ENCODE results near the gene DZIP3. TPM values are rescaled to one million over a fixed set of nuclear protein-coding genes. Genes with fewer than 3 reads are reported as not detected.

Gene DZIP3
- total and polyA plus RNA-seq, 10 of the 15 experiments (the other 5 are each of a cell fraction or from before 2014, with no cell fraction given): 4.3 to 15.6 (median 9.2) TPM

DNA sequence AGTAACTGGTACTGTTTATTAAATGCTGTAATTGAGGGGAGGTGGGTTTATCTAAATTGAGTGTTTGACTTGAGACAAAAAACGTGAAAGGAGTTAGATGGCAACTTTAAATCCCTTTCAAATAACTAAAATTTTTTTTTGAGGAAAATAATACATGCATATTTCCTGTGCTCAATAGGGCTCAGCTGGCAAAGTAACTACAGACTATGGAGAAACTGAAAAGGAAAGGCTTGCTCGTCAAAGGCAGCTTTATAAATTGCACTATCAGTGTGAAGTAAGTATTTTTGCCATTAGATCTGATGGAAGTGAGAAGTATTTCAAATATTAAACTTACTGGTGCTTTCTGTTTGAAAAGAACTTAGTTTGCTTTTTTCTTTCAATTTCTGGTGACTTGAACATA is 72.2 kb downstream of the DZIP3 start:
- Histone ChIP-seq H3K4me3 (no peak overlapping the region), H2AFZ (ENCODE audit: control insufficient read depth, low read depth, low read length) (no peak overlapping the region), H3K4me1 (ENCODE audit: control insufficient read depth, insufficient read depth, low read length) (no peaks in the 10 kb centered on the region), H3K27me3 (replicated peaks in 1 of 2; ENCODE audit: control insufficient read depth in 2 of 2, insufficient read depth in 2 of 2, low read length in 1 of 2) (no peaks in the 10 kb centered on the region), H3K9me3 (replicated peaks; ENCODE audit: control insufficient read depth, insufficient read depth, low read length) (no peaks in the 10 kb centered on the region), H3K79me2 (ENCODE audit: control insufficient read depth, insufficient read depth, low read length) (no peaks in the 10 kb centered on the region), H3K4me2 (ENCODE audit: control insufficient read depth, insufficient read depth) (no peak overlapping the region), H3K27ac (ENCODE audit: control insufficient read depth, insufficient read depth) (no peak overlapping the region), H4K20me1 (ENCODE audit: control insufficient read depth, insufficient read depth) (no peaks in the 10 kb centered on the region), H3K36me3 (ENCODE audit: control insufficient read depth in 2 of 2, insufficient read depth in 2 of 2, low read length in 1 of 2) (no peaks in the 10 kb centered on the region), H3K9ac (ENCODE audit: control insufficient read depth, insufficient read depth, low read length) (no peak overlapping the region)
- intact Hi-C loops (cut with micrococcal nuclease; ENCODE audit: unreplicated experiment): loop anchor here (1.0 to 2.0 kb wide), 5 partner anchors 157 to 421 kb away; no protein-coding TSS in a partner anchor
- ChIA-PET SMC1A (ENCODE audit: uncharacterized antibody, unreplicated experiment) (interaction anchor here (1.0 to 5.2 kb wide), 5 partner anchors 8 to 254 kb away, joined by 3 to 41 read pairs (median 5); no protein-coding TSS in a partner anchor), RAD21 (ENCODE audit: unreplicated experiment) (interaction anchor here (1.1 to 1.5 kb wide), 3 partner anchors 254 to 362 kb away, joined by 3 to 12 read pairs (median 6); no protein-coding TSS in a partner anchor), POLR2A (no interaction called here), CTCF (interaction anchor here (0.7 to 4.5 kb wide), 7 partner anchors 9 to 830 kb away, joined by 3 to 73 read pairs (median 6); no protein-coding TSS in a partner anchor)
- no TSS peak for BruUV-seq (replicated peaks)
- no peak for TF ChIP-seq TCF7 (IDR thresholded peaks at IDR 0.05; ENCODE audit: borderline replicate concordance)
- TF ChIP-seq, protein P1, sequence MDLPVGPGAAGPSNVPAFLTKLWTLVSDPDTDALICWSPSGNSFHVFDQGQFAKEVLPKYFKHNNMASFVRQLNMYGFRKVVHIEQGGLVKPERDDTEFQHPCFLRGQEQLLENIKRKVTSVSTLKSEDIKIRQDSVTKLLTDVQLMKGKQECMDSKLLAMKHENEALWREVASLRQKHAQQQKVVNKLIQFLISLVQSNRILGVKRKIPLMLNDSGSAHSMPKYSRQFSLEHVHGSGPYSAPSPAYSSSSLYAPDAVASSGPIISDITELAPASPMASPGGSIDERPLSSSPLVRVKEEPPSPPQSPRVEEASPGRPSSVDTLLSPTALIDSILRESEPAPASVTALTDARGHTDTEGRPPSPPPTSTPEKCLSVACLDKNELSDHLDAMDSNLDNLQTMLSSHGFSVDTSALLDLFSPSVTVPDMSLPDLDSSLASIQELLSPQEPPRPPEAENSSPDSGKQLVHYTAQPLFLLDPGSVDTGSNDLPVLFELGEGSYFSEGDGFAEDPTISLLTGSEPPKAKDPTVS (IDR thresholded peaks at IDR 0.05; ENCODE audit: low read depth, low read length): no peak
- no peak for TF ChIP-seq TARDBP (IDR thresholded peaks at IDR 0.05; ENCODE audit: borderline replicate concordance)
- TF ChIP-seq BRCA1 (IDR thresholded peaks at IDR 0.05; ENCODE audit: low read depth, low read length): no peak
- no peak for TF ChIP-seq ASH2L (IDR thresholded peaks at IDR 0.05; ENCODE audit: borderline replicate concordance, low read depth)
- no peak for TF ChIP-seq LARP7 (IDR thresholded peaks at IDR 0.05)
- TF ChIP-seq ZNF217 (IDR thresholded peaks at IDR 0.05): no peak
- TF ChIP-seq EGR1 (IDR thresholded peaks at IDR 0.05; ENCODE audit: borderline replicate concordance in 1 of 2, low read depth in 2 of 2, low read length in 2 of 2): no peak
- TF ChIP-seq TBL1XR1 (IDR thresholded peaks at IDR 0.05; ENCODE audit: low read depth, low read length): no peak
- TF ChIP-seq TCF12 (IDR thresholded peaks at IDR 0.05; ENCODE audit: low read depth, low read length): no peak
- TF ChIP-seq, protein P2, sequence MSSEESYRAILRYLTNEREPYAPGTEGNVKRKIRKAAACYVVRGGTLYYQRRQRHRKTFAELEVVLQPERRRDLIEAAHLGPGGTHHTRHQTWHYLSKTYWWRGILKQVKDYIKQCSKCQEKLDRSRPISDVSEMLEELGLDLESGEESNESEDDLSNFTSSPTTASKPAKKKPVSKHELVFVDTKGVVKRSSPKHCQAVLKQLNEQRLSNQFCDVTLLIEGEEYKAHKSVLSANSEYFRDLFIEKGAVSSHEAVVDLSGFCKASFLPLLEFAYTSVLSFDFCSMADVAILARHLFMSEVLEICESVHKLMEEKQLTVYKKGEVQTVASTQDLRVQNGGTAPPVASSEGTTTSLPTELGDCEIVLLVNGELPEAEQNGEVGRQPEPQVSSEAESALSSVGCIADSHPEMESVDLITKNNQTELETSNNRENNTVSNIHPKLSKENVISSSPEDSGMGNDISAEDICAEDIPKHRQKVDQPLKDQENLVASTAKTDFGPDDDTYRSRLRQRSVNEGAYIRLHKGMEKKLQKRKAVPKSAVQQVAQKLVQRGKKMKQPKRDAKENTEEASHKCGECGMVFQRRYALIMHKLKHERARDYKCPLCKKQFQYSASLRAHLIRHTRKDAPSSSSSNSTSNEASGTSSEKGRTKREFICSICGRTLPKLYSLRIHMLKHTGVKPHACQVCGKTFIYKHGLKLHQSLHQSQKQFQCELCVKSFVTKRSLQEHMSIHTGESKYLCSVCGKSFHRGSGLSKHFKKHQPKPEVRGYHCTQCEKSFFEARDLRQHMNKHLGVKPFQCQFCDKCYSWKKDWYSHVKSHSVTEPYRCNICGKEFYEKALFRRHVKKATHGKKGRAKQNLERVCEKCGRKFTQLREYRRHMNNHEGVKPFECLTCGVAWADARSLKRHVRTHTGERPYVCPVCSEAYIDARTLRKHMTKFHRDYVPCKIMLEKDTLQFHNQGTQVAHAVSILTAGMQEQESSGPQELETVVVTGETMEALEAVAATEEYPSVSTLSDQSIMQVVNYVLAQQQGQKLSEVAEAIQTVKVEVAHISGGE (CRISPR knock-in tag; IDR thresholded peaks at IDR 0.05): no peak
- no peak for TF ChIP-seq CEBPB (IDR thresholded peaks at IDR 0.05; ENCODE audit: borderline replicate concordance in 1 of 2, low read depth in 2 of 2, low read length in 2 of 2)
- TF ChIP-seq, protein P3, sequence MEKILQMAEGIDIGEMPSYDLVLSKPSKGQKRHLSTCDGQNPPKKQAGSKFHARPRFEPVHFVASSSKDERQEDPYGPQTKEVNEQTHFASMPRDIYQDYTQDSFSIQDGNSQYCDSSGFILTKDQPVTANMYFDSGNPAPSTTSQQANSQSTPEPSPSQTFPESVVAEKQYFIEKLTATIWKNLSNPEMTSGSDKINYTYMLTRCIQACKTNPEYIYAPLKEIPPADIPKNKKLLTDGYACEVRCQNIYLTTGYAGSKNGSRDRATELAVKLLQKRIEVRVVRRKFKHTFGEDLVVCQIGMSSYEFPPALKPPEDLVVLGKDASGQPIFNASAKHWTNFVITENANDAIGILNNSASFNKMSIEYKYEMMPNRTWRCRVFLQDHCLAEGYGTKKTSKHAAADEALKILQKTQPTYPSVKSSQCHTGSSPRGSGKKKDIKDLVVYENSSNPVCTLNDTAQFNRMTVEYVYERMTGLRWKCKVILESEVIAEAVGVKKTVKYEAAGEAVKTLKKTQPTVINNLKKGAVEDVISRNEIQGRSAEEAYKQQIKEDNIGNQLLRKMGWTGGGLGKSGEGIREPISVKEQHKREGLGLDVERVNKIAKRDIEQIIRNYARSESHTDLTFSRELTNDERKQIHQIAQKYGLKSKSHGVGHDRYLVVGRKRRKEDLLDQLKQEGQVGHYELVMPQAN (conservative IDR thresholded peaks at IDR 0.05): no peak
- TF ChIP-seq, protein P4, sequence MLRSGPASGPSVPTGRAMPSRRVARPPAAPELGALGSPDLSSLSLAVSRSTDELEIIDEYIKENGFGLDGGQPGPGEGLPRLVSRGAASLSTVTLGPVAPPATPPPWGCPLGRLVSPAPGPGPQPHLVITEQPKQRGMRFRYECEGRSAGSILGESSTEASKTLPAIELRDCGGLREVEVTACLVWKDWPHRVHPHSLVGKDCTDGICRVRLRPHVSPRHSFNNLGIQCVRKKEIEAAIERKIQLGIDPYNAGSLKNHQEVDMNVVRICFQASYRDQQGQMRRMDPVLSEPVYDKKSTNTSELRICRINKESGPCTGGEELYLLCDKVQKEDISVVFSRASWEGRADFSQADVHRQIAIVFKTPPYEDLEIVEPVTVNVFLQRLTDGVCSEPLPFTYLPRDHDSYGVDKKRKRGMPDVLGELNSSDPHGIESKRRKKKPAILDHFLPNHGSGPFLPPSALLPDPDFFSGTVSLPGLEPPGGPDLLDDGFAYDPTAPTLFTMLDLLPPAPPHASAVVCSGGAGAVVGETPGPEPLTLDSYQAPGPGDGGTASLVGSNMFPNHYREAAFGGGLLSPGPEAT (IDR thresholded peaks at IDR 0.05; ENCODE audit: low read depth): no peak
- 67% methylated on average over 2 of the region's 2 CpGs for WGBS (ENCODE audit: insufficient coverage, insufficient replicate concordance, low lambda C conversion rate, missing lambda C conversion rate)
- no peak for ATAC-seq
- no peak for DNase-seq (ENCODE audit: low read depth, low spot score)
- in situ Hi-C loops (cut with MboI): loop anchor here (5.0 to 25.0 kb wide), 2 partner anchors 256 to 426 kb away; no protein-coding TSS in a partner anchor
- FAIRE-seq: no peak
